Superior temporal gyrus (tissue), 1 donor: ENCODE results near the gene SLC26A11.

Source experiments
- DNase-seq: peaks from one replicate; pipeline ENCODE4 v3.0.0-alpha.2; 2016; ENCODE audit errors: extremely low spot score

The SLC26A11 gene

GRCh38 chr17:80220054-80220735 lies at the start of gene SLC26A11, which contains the start of gene SGSH:
TSS of gene SLC26A11 (plus strand) at chr17:80220427. CDS start at chr17:80221561, 1,134 bp downstream.
TSS of gene SGSH (minus strand) at chr17:80220333. CDS start at chr17:80220313, 20 bp downstream.
- DNase-seq, result peak; percentile 10

- DNase-seq, result no peak
Observed at GRCh38 chr17:80171681-80172080, 48.5 kb upstream of the SLC26A11 start.

- no peak for DNase-seq
Observed at GRCh38 chr17:80173126-80173525, 47.1 kb upstream of the SLC26A11 start.

GRCh38 chr17:80173916-80174315 lies 46.3 kb upstream of the SLC26A11 start:
- no peak for DNase-seq

- DNase-seq, result no peak
Observed at GRCh38 chr17:80176757-80177156, 43.5 kb upstream of the SLC26A11 start.

GRCh38 chr17:80177986-80178595 lies 42.1 kb upstream of the SLC26A11 start:
- no peak for DNase-seq

- no peak for DNase-seq
Observed at GRCh38 chr17:80180192-80180591, 40.0 kb upstream of the SLC26A11 start.

GRCh38 chr17:80181431-80181830 lies 38.8 kb upstream of the SLC26A11 start:
- no peak for DNase-seq

GRCh38 chr17:80182118-80182844 lies 37.9 kb upstream of the SLC26A11 start:
- DNase-seq, result no peak

- DNase-seq, result no peak
Observed at GRCh38 chr17:80182845-80183223, 37.4 kb upstream of the SLC26A11 start.

- no peak for DNase-seq
Observed at GRCh38 chr17:80183581-80184422, 36.4 kb upstream of the SLC26A11 start.

GRCh38 chr17:80184423-80184714 lies 35.9 kb upstream of the SLC26A11 start:
- DNase-seq, result no peak

GRCh38 chr17:80185968-80186367 lies 34.3 kb upstream of the SLC26A11 start:
- DNase-seq, result no peak

GRCh38 chr17:80187090-80187489 lies 33.1 kb upstream of the SLC26A11 start:
- DNase-seq, result no peak

GRCh38 chr17:80187515-80187941 lies 32.7 kb upstream of the SLC26A11 start:
- DNase-seq, result no peak

- DNase-seq, result no peak
Observed at GRCh38 chr17:80189611-80190010, 30.6 kb upstream of the SLC26A11 start.

GRCh38 chr17:80190716-80191115 lies 29.5 kb upstream of the SLC26A11 start:
- DNase-seq, result no peak

- DNase-seq, result no peak
Observed at GRCh38 chr17:80191192-80191591, 29.0 kb upstream of the SLC26A11 start.

- DNase-seq, result peak; percentile 77
Observed at GRCh38 chr17:80191865-80192661, 28.2 kb upstream of the SLC26A11 start.

GRCh38 chr17:80195141-80195540 lies 25.1 kb upstream of the SLC26A11 start:
- no peak for DNase-seq
